GM18511 (cell line): Measurements from ENCODE around the gene CD14.
"Not testable (repeated sequence)": the region's sequence is repeated elsewhere in the genome, so short reads cannot be mapped to it uniquely, and the experiment has no call there.

Source experiments
- ATAC-seq: cut with Tn5 transposase; IDR thresholded peaks from one replicate; pipeline ENCODE4 v1.9.1; 2021; ENCODE audit warnings: mild to moderate bottlenecking, moderate library complexity; ENCODE audit not compliant: unreplicated experiment

The CD14 gene

GRCh38 chr5:140598836-140599235, 34.1 kb downstream of the CD14 start:
- ATAC-seq = no peak

DNA sequence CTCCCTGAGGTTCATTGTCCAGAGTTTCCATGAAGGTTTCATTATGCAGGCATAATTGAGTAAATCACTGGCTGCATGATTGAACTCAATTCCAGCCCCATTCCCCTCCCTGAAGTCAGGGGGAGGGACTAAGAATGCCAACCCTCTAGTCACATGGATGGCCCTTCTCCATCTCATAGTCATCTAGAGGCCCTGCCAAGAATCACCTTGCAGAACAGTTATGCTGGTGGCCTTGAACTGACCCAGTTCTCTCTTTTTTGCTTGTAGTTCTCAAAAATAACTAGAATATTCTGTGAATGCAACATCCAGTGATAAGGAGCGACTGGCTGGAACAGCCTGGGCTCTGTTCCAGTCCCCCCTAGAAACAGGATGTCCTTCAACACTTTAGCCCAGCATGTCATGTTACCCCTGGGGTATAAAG, 36.6 kb downstream of the CD14 start:
- ATAC-seq = no peak

DNA sequence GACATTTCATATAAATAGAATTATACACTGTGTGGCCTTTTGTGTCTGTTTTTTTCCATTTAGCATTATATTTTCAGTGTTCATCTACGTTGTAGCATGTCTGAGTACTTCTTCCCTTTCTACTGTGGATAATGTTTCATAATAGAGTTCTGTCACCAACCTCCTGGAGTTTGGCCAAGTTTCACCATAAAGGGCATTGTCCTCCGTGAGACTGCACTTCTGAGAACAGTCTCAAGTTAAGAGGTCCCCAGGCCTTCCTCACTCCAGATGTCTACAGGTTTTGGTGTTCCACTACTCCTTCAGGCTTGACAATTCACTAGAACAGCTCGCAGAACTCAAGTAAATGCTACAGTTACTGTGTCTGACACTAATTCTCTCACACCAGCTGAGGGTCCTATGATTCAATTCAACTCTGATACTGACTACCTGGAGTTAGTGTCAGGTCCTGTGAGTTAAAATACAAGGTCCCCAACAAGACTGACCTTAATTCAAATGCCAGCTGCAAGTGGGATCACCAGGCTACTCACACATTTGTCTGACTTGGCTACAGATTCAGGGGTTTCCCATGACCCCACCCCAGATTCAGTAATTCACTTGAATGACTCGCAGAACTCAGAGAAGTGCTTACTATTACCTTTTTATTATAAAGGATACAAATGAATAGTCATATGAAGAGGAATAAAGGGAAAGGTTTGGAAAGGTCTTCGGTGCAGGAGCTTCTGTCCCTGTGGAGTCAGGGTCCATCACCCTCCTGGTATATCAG, 37.3 kb downstream of the CD14 start:
- ATAC-seq = no peak

- no peak for ATAC-seq
Observed at GRCh38 chr5:140594169-140594568, 38.8 kb downstream of the CD14 start.

DNA sequence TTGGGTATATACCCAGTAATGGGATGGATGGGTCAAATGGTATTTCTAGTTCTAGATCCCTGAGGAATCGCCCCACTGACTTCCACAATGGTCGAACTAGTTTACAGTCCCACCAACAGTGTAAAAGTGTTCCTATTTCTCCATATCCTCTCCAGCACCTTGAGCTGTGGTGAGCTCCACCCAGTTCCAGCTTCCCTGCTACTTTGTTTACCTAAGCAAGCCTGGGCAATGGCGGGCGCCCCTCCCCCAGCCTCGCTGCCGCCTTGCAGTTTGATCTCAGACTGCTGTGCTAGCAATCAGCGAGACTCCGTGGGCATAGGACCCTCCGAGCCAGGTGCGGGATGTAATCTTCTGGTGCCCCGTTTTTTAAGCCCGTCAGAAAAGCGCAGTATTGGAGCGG, 39.9 kb downstream of the CD14 start:
- ATAC-seq = not testable (repeated sequence)

GRCh38 chr5:140591747-140592372, 41.1 kb downstream of the CD14 start:
- no peak for ATAC-seq

GRCh38 chr5:140590861-140591260, 42.1 kb downstream of the CD14 start:
- ATAC-seq = no peak

GRCh38 chr5:140588311-140589070, 44.5 kb downstream of the CD14 start:
- no peak for ATAC-seq

DNA sequence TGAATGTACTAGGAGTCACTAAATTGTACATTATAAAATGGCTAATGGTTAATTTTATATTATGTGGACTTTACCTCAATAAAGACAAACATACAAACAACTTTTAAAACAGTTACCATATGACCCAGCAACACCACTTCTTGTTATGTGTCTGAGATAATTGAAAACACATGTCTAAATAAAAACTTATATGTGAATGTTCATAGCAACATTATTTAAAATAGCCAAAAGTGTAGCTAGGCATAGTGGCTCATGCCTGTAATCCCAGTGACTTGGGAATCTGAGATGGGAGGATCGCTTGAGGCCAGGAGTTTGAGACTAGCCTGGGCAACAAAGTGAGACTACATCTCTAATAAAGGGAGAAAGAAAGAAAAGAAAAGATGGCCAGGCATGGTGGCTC, 45.5 kb downstream of the CD14 start:
- no peak for ATAC-seq
